ENCODE results near the gene EFNA5.

Gene EFNA5

GRCh38 chr5:107425541-107426031 is 245.2 kb downstream of the EFNA5 start:
- DNase-seq (ENCODE audit: low read depth): no peak

- no peak for DNase-seq (ENCODE audit: low read depth)
Measured at GRCh38 chr5:107424491-107424890, 246.2 kb downstream of the EFNA5 start.

GRCh38 chr5:107422494-107422893 is 248.2 kb downstream of the EFNA5 start:
- DNase-seq (ENCODE audit: low read depth): no peak

GRCh38 chr5:107419498-107419897 is 251.2 kb downstream of the EFNA5 start:
- DNase-seq (ENCODE audit: low read depth): no peak

- no peak for DNase-seq (ENCODE audit: low read depth)
Measured at GRCh38 chr5:107418902-107419301, 251.8 kb downstream of the EFNA5 start.

- DNase-seq (ENCODE audit: low read depth): no peak
Measured at GRCh38 chr5:107418071-107418470, 252.7 kb downstream of the EFNA5 start.

GRCh38 chr5:107415762-107416161 is 255.0 kb downstream of the EFNA5 start:
- DNase-seq (ENCODE audit: low read depth): no peak

GRCh38 chr5:107414802-107415201 is 255.9 kb downstream of the EFNA5 start:
- DNase-seq (ENCODE audit: low read depth): no peak

GRCh38 chr5:107413754-107414153 is 257.0 kb downstream of the EFNA5 start:
- no peak for DNase-seq (ENCODE audit: low read depth)

GRCh38 chr5:107408564-107408963 is 262.2 kb downstream of the EFNA5 start:
- DNase-seq (ENCODE audit: low read depth): no peak

GRCh38 chr5:107407713-107408298 is 262.9 kb downstream of the EFNA5 start:
- no peak for DNase-seq (ENCODE audit: low read depth)

GRCh38 chr5:107404595-107405374 is 266.0 kb downstream of the EFNA5 start:
- no peak for DNase-seq (ENCODE audit: low read depth)

- no peak for DNase-seq (ENCODE audit: low read depth)
Measured at GRCh38 chr5:107403228-107403953, 267.3 kb downstream of the EFNA5 start.

GRCh38 chr5:107402434-107403227 is 268.1 kb downstream of the EFNA5 start:
- no peak for DNase-seq (ENCODE audit: low read depth)

GRCh38 chr5:107401470-107402122 is 269.1 kb downstream of the EFNA5 start:
- DNase-seq (ENCODE audit: low read depth): no peak

- no peak for DNase-seq (ENCODE audit: low read depth)
Measured at GRCh38 chr5:107400328-107400727, 270.4 kb downstream of the EFNA5 start.

- DNase-seq (ENCODE audit: low read depth): no peak
Measured at GRCh38 chr5:107398703-107399102, 272.0 kb downstream of the EFNA5 start.

GRCh38 chr5:107396351-107396690 is 274.4 kb downstream of the EFNA5 start:
- no peak for DNase-seq (ENCODE audit: low read depth)

GRCh38 chr5:107395632-107396350 is 274.9 kb downstream of the EFNA5 start:
- no peak for DNase-seq (ENCODE audit: low read depth)

GRCh38 chr5:107393851-107394250 is 276.9 kb downstream of the EFNA5 start:
- no peak for DNase-seq (ENCODE audit: low read depth)

GRCh38 chr5:107391787-107392186 is 278.9 kb downstream of the EFNA5 start:
- no peak for DNase-seq (ENCODE audit: low read depth)

Measured in activated gamma-delta T cell treated with anti-CD3 and anti-CD28 coated beads, Interleukin-2, amount 50 U/mL, for 16 hours (primary cell).